Measurements from ENCODE around the gene HEY2.

Gene HEY2

DNA sequence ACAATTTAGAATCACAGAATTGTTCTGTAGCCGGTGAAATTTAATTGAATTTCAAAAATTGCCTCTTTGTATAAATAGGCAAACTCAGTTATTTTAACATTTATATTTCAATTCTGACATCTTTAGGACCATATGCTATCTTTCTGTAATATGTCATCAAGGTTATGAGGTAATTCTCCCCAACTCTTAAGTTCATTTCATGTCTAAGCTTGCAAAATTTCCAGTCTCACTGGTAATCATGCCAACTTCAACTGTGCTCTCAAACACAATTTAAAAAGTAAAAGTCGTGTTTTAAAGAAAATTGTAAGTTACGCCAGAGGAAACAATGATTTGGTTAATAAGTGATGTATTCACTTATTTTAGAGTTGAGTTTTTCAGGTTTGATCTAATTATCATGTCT lies 42.7 kb downstream of the HEY2 start:
- Histone ChIP-seq H3K27ac (ENCODE audit: low read depth, low read length) (no peak overlapping the region), H3K9me3 (ENCODE audit: low read length) (no peaks in the 10 kb centered on the region), H3K4me1 (ENCODE audit: insufficient read depth, low read length) (peaks cover 13% of the 10 kb centered on the region), H3K36me3 (ENCODE audit: insufficient read depth, low read length) (no peaks in the 10 kb centered on the region), H3K4me3 (ENCODE audit: low read depth in 1 of 2, low read length in 2 of 2) (no peak overlapping the region), H3K9ac (ENCODE audit: low read length) (no peak overlapping the region), H3K27me3 (ENCODE audit: control insufficient read depth in 1 of 2, insufficient read depth in 2 of 2, low read length in 2 of 2) (no peaks in the 10 kb centered on the region)

- H3K9ac ChIP-seq (ENCODE audit: low read length): no peak overlapping the region
- peaks cover 13% of the 10 kb centered on the region for H3K4me1 ChIP-seq (ENCODE audit: insufficient read depth, low read length)
These were observed 43.2 kb downstream of the HEY2 start for GRCh38 chr6:125792680-125793079.

GRCh38 chr6:125793280-125793679 lies 43.8 kb downstream of the HEY2 start:
- Histone ChIP-seq H3K27me3 (ENCODE audit: control insufficient read depth in 1 of 2, insufficient read depth in 2 of 2, low read length in 2 of 2) (no peaks in the 10 kb centered on the region), H3K9ac (ENCODE audit: low read length) (no peak overlapping the region), H3K36me3 (ENCODE audit: insufficient read depth, low read length) (no peaks in the 10 kb centered on the region), H3K4me3 (ENCODE audit: low read depth in 1 of 2, low read length in 2 of 2) (no peak overlapping the region), H3K4me1 (ENCODE audit: insufficient read depth, low read length) (peaks cover 13% of the 10 kb centered on the region), H3K27ac (ENCODE audit: low read depth, low read length) (no peak overlapping the region), H3K9me3 (ENCODE audit: low read length) (no peaks in the 10 kb centered on the region)

More at GRCh38 chr6:125792680-125793079, 43.2 kb downstream of the HEY2 start:
- no peaks in the 10 kb centered on the region for H3K9me3 ChIP-seq (ENCODE audit: low read length)
- H3K27ac ChIP-seq (ENCODE audit: low read depth, low read length): no peak overlapping the region
- H3K36me3 ChIP-seq (ENCODE audit: insufficient read depth, low read length): no peaks in the 10 kb centered on the region
- H3K27me3 ChIP-seq (ENCODE audit: control insufficient read depth in 1 of 2, insufficient read depth in 2 of 2, low read length in 2 of 2): no peaks in the 10 kb centered on the region
- H3K4me3 ChIP-seq (ENCODE audit: low read depth in 1 of 2, low read length in 2 of 2): no peak overlapping the region

DNA sequence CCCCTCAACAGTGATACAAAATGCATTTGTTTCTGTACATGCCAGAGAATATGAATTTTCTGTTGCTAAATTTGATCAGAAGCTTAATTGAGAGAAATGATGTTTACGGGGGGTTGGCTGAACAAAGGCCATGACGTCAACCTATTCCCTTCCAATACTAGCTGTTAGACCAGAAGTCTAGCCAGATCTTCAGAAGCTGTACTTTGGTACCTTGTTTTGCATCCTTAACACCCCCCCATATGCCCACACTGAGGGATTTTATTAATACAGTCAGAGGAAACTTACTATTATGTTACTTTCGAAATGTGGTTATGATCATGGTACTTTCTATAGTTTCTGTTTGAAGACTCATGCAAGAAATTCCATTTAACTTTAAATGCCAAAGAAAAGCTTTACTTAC lies 44.4 kb downstream of the HEY2 start:
- Histone ChIP-seq H3K4me3 (ENCODE audit: low read depth in 1 of 2, low read length in 2 of 2) (no peak overlapping the region), H3K9ac (ENCODE audit: low read length) (no peak overlapping the region), H3K36me3 (ENCODE audit: insufficient read depth, low read length) (no peaks in the 10 kb centered on the region), H3K4me1 (ENCODE audit: insufficient read depth, low read length) (peaks cover 12% of the 10 kb centered on the region), H3K9me3 (ENCODE audit: low read length) (no peaks in the 10 kb centered on the region), H3K27ac (ENCODE audit: low read depth, low read length) (no peak overlapping the region), H3K27me3 (ENCODE audit: control insufficient read depth in 1 of 2, insufficient read depth in 2 of 2, low read length in 2 of 2) (no peaks in the 10 kb centered on the region)

DNA sequence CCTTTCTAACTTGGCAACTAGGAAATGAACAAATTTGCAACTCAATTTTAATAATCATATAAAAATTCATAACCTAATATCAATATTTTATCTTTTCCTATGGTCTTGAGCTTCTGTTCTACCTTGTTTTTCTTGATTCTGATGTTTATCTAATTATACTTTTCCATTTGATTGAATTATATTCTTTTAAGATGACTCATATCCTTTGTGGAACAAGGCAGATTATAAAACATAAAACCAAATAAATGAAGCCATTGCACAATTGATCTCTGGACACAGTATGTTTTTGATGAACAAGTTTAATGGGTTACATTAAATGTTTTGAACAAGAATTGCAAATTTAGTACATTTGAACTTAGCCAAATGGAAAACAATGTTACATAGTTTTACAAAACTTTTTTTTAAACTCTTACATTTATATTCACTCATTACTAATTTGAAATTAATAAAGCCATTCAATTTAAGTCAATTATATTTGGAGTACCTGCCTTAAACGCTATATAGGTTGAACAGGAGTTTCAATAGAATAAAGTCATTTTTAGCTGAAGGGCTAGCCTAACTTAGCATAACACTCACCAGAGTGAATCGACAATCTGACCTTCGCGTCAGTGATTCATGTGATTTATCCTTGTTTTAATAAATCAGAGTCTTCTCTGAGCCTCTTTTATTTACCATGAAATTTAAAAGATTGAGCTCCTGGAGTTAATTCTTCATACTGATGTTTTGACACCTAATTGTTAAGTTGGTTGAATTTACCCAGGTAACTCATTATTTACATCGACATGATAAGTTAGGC lies 45.1 kb downstream of the HEY2 start:
- H3K36me3 ChIP-seq (ENCODE audit: insufficient read depth, low read length): no peaks in the 10 kb centered on the region
- no peak overlapping the region for H3K27ac ChIP-seq (ENCODE audit: low read depth, low read length)
- no peak overlapping the region for H3K4me3 ChIP-seq (ENCODE audit: low read depth in 1 of 2, low read length in 2 of 2)
- no peaks in the 10 kb centered on the region for H3K9me3 ChIP-seq (ENCODE audit: low read length)
- no peaks in the 10 kb centered on the region for H3K27me3 ChIP-seq (ENCODE audit: control insufficient read depth in 1 of 2, insufficient read depth in 2 of 2, low read length in 2 of 2)
- H3K9ac ChIP-seq (ENCODE audit: low read length): no peak overlapping the region
- H3K4me1 ChIP-seq (ENCODE audit: insufficient read depth, low read length): peaks cover 5% of the 10 kb centered on the region

- H3K9ac ChIP-seq (ENCODE audit: low read length): no peak overlapping the region
- no peaks in the 10 kb centered on the region for H3K4me1 ChIP-seq (ENCODE audit: insufficient read depth, low read length)
- no peak overlapping the region for H3K4me3 ChIP-seq (ENCODE audit: low read depth in 1 of 2, low read length in 2 of 2)
- H3K9me3 ChIP-seq (ENCODE audit: low read length): no peaks in the 10 kb centered on the region
- no peaks in the 10 kb centered on the region for H3K27me3 ChIP-seq (ENCODE audit: control insufficient read depth in 1 of 2, insufficient read depth in 2 of 2, low read length in 2 of 2)
- no peaks in the 10 kb centered on the region for H3K36me3 ChIP-seq (ENCODE audit: insufficient read depth, low read length)
- no peak overlapping the region for H3K27ac ChIP-seq (ENCODE audit: low read depth, low read length)
These were observed 45.9 kb downstream of the HEY2 start for GRCh38 chr6:125795301-125795700.

DNA sequence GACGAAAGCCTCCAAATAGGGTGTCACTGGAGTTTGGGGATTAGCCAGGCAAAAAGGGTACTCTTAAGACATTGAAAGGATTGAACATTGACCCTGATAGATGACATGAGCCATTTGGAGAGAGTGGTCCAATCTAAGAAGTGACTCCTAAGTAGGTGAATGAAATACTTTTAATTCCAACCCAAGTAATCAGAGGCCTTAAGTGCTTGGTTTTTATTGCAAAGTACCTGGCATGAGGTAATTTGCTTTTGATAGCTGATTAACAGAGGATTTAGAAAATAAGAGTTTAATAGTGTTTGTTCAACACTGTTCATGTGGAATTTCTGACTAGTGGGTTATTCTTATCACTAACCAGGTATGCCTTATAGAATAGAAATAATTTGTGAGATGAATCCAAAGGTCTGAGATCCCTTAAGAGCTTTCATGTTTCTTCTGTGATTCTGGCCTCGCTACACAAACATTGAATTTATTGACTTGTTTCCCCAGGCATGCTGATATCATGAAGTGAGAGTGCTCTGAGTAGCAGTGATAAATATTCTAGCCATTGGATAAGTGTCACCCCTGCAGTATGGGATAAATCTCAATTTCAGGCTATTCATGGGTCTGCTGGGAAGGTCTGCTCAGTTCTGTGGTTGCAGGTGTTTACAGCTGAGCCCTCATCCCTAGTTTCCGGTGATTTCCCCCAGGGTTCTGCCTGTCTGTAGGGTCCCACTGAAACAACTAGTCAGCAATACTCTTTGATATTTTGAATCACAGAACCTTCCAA lies 47.9 kb downstream of the HEY2 start:
- H3K27me3 ChIP-seq (ENCODE audit: control insufficient read depth in 1 of 2, insufficient read depth in 2 of 2, low read length in 2 of 2): no peaks in the 10 kb centered on the region
- H3K27ac ChIP-seq (ENCODE audit: low read depth, low read length): no peak overlapping the region
- no peaks in the 10 kb centered on the region for H3K36me3 ChIP-seq (ENCODE audit: insufficient read depth, low read length)
- H3K9me3 ChIP-seq (ENCODE audit: low read length): no peaks in the 10 kb centered on the region
- H3K9ac ChIP-seq (ENCODE audit: low read length): no peak overlapping the region
- H3K4me1 ChIP-seq (ENCODE audit: insufficient read depth, low read length): no peaks in the 10 kb centered on the region
- no peak overlapping the region for H3K4me3 ChIP-seq (ENCODE audit: low read depth in 1 of 2, low read length in 2 of 2)

GRCh38 chr6:125797886-125798444 lies 48.5 kb downstream of the HEY2 start:
- no peaks in the 10 kb centered on the region for H3K27me3 ChIP-seq (ENCODE audit: control insufficient read depth in 1 of 2, insufficient read depth in 2 of 2, low read length in 2 of 2)
- H3K36me3 ChIP-seq (ENCODE audit: insufficient read depth, low read length): no peaks in the 10 kb centered on the region
- H3K4me3 ChIP-seq (ENCODE audit: low read depth in 1 of 2, low read length in 2 of 2): no peak overlapping the region
- H3K9me3 ChIP-seq (ENCODE audit: low read length): no peaks in the 10 kb centered on the region
- no peak overlapping the region for H3K9ac ChIP-seq (ENCODE audit: low read length)
- H3K27ac ChIP-seq (ENCODE audit: low read depth, low read length): no peak overlapping the region
- H3K4me1 ChIP-seq (ENCODE audit: insufficient read depth, low read length): no peaks in the 10 kb centered on the region

DNA sequence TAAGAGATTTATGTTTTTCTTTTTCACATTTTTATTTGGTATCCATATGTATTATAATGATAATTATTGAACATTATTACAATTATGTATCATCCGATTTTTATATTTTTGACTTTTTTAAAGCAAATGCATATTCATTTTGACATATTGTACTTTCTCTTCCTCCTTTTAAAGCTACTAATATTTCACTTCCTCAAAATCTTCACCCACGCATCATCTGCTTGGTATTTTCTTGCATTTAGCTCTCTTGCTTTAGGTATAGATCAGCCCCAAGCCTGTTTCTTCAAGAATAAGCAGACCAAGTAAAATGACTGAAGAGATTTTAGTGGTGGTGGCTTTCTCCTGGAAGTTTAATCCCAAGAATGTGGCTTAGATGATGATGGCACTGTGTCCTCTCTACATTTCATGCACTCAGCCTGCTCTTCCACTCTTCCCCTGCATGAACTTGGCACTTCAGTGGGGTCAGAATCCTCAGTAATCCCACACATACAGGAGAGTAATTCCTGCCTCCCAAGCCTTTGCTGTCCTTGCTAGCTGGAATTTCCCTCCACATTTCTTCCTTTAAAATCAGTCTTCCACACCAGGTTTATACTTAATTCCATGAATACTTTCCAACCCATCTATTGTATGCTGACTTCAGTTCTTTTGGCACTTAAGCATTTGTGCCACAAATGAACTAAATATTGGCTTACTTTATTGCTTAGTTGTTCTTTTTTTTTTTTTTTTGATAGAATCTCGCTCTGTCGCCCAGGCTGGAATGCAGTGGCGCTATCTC lies 49.5 kb downstream of the HEY2 start:
- no peaks in the 10 kb centered on the region for H3K9me3 ChIP-seq (ENCODE audit: low read length)
- no peak overlapping the region for H3K4me3 ChIP-seq (ENCODE audit: low read depth in 1 of 2, low read length in 2 of 2)
- no peaks in the 10 kb centered on the region for H3K36me3 ChIP-seq (ENCODE audit: insufficient read depth, low read length)
- no peaks in the 10 kb centered on the region for H3K27me3 ChIP-seq (ENCODE audit: control insufficient read depth in 1 of 2, insufficient read depth in 2 of 2, low read length in 2 of 2)
- H3K9ac ChIP-seq (ENCODE audit: low read length): no peak overlapping the region
- no peak overlapping the region for H3K27ac ChIP-seq (ENCODE audit: low read depth, low read length)
- H3K4me1 ChIP-seq (ENCODE audit: insufficient read depth, low read length): no peaks in the 10 kb centered on the region

GRCh38 chr6:125802383-125802782 lies 53.0 kb downstream of the HEY2 start:
- Histone ChIP-seq H3K27ac (ENCODE audit: low read depth, low read length) (no peak overlapping the region), H3K4me3 (ENCODE audit: low read depth in 1 of 2, low read length in 2 of 2) (no peak overlapping the region), H3K27me3 (ENCODE audit: control insufficient read depth in 1 of 2, insufficient read depth in 2 of 2, low read length in 2 of 2) (no peaks in the 10 kb centered on the region), H3K9ac (ENCODE audit: low read length) (no peak overlapping the region), H3K36me3 (ENCODE audit: insufficient read depth, low read length) (no peaks in the 10 kb centered on the region), H3K4me1 (ENCODE audit: insufficient read depth, low read length) (no peaks in the 10 kb centered on the region), H3K9me3 (ENCODE audit: low read length) (no peaks in the 10 kb centered on the region)

- no peak overlapping the region for H3K4me3 ChIP-seq (ENCODE audit: low read depth in 1 of 2, low read length in 2 of 2)
- no peak overlapping the region for H3K27ac ChIP-seq (ENCODE audit: low read depth, low read length)
- no peak overlapping the region for H3K9ac ChIP-seq (ENCODE audit: low read length)
These were observed 53.5 kb downstream of the HEY2 start for GRCh38 chr6:125802943-125803377.

More at GRCh38 chr6:125802943-125803377, 53.5 kb downstream of the HEY2 start:
- Histone ChIP-seq H3K36me3 (ENCODE audit: insufficient read depth, low read length) (no peaks in the 10 kb centered on the region), H3K27me3 (ENCODE audit: control insufficient read depth in 1 of 2, insufficient read depth in 2 of 2, low read length in 2 of 2) (no peaks in the 10 kb centered on the region), H3K9me3 (ENCODE audit: low read length) (no peaks in the 10 kb centered on the region), H3K4me1 (ENCODE audit: insufficient read depth, low read length) (no peaks in the 10 kb centered on the region)
